WTC11 (cell line): ENCODE results near the gene SNRNP27.

ENCODE experiments used
- CREB1 ChIP-seq: sonication (generic); formaldehyde crosslinking; IDR thresholded peaks from 2 replicates; pipeline ENCODE4 v1.8.0; 2023; ENCODE audit warnings: mild to moderate bottlenecking, missing genetic modification reagents
- SP1 ChIP-seq: sonication (generic); formaldehyde crosslinking; conservative IDR thresholded peaks from 2 replicates; pipeline ENCODE4 v1.8.1; 2022; ENCODE audit warnings: missing genetic modification reagents
- TF ChIP-seq, protein P1 (sequence below): sonication (generic); formaldehyde crosslinking; conservative IDR thresholded peaks from 2 replicates; pipeline ENCODE4 v1.8.1; 2022; ENCODE audit warnings: mild to moderate bottlenecking, missing genetic modification reagents
- TF ChIP-seq, protein P2 (sequence below): fragments of 200-600 bp; IDR thresholded peaks from 2 replicates; pipeline ENCODE4 v1.8.0; 2022; ENCODE audit warnings: antibody characterized with exemption
- TF ChIP-seq, protein P3 (sequence below): sonication (generic); formaldehyde crosslinking; IDR thresholded peaks from 2 replicates; pipeline ENCODE4 v1.8.1; 2023; ENCODE audit warnings: mild to moderate bottlenecking, missing genetic modification reagents, moderate library complexity
- TF ChIP-seq, protein P4 (sequence below): sonication (generic); formaldehyde crosslinking; IDR thresholded peaks from 2 replicates; pipeline ENCODE4 v1.8.1; 2023; ENCODE audit warnings: mild to moderate bottlenecking, moderate library complexity, missing genetic modification reagents

DNA sequence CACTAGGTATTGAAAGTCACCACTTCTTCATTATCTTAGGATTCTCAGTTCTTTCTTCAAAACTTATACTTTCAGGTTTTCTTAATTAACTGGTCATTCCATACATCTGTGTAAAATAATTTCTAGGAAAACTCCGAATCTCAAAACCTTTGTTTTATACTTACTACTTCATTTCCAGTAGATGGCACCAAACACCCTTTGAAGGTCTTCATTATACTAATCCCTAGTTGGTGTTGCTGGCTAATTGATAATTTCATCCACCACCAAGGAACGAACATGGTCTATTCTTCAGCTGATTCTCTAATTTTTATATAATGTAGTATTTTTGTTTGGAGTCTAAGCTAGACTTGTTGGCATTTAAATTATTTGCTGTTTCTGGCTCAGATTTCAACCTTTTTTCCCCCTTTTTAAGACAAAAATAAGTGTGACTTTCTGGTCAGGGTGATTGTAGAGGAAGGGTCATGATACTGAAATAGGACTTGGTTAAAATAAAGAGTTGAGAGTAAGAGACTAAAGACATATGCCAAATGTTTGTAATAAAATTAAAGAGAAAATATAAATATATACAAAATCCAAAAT is 18.3 kb downstream of the SNRNP27 start:
- TF ChIP-seq SP1 (CRISPR knock-in tag) (no peak), CREB1 (CRISPR knock-in tag) (no peak)
- TF ChIP-seq, protein P1, sequence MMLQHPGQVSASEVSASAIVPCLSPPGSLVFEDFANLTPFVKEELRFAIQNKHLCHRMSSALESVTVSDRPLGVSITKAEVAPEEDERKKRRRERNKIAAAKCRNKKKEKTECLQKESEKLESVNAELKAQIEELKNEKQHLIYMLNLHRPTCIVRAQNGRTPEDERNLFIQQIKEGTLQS (CRISPR knock-in tag): no peak
- TF ChIP-seq, protein P2, sequence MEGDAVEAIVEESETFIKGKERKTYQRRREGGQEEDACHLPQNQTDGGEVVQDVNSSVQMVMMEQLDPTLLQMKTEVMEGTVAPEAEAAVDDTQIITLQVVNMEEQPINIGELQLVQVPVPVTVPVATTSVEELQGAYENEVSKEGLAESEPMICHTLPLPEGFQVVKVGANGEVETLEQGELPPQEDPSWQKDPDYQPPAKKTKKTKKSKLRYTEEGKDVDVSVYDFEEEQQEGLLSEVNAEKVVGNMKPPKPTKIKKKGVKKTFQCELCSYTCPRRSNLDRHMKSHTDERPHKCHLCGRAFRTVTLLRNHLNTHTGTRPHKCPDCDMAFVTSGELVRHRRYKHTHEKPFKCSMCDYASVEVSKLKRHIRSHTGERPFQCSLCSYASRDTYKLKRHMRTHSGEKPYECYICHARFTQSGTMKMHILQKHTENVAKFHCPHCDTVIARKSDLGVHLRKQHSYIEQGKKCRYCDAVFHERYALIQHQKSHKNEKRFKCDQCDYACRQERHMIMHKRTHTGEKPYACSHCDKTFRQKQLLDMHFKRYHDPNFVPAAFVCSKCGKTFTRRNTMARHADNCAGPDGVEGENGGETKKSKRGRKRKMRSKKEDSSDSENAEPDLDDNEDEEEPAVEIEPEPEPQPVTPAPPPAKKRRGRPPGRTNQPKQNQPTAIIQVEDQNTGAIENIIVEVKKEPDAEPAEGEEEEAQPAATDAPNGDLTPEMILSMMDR: peak; percentile 45; the same call in 1 of the 2 replicates
- TF ChIP-seq, protein P3, sequence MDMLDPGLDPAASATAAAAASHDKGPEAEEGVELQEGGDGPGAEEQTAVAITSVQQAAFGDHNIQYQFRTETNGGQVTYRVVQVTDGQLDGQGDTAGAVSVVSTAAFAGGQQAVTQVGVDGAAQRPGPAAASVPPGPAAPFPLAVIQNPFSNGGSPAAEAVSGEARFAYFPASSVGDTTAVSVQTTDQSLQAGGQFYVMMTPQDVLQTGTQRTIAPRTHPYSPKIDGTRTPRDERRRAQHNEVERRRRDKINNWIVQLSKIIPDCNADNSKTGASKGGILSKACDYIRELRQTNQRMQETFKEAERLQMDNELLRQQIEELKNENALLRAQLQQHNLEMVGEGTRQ (CRISPR knock-in tag): no peak
- TF ChIP-seq, protein P4, sequence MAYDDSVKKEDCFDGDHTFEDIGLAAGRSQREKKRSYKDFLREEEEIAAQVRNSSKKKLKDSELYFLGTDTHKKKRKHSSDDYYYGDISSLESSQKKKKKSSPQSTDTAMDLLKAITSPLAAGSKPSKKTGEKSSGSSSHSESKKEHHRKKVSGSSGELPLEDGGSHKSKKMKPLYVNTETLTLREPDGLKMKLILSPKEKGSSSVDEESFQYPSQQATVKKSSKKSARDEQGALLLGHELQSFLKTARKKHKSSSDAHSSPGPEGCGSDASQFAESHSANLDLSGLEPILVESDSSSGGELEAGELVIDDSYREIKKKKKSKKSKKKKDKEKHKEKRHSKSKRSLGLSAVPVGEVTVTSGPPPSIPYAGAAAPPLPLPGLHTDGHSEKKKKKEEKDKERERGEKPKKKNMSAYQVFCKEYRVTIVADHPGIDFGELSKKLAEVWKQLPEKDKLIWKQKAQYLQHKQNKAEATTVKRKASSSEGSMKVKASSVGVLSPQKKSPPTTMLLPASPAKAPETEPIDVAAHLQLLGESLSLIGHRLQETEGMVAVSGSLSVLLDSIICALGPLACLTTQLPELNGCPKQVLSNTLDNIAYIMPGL (CRISPR knock-in tag): no peak
